HG03135 (cell line): ENCODE measurements around the gene MCTP1.
A peak's percentile ranks its signal among the peaks of the same experiment; 100 is the strongest.
"Not testable (repeated sequence)": the region's sequence is repeated elsewhere in the genome, so short reads cannot be mapped to it uniquely, and the experiment has no call there.

Source experiments
- ATAC-seq: cut with Tn5 transposase; IDR thresholded peaks from one replicate; pipeline ENCODE4 v1.9.1; 2021; ENCODE audit warnings: mild to moderate bottlenecking, moderate library complexity; ENCODE audit not compliant: unreplicated experiment

MCTP1 gene

DNA sequence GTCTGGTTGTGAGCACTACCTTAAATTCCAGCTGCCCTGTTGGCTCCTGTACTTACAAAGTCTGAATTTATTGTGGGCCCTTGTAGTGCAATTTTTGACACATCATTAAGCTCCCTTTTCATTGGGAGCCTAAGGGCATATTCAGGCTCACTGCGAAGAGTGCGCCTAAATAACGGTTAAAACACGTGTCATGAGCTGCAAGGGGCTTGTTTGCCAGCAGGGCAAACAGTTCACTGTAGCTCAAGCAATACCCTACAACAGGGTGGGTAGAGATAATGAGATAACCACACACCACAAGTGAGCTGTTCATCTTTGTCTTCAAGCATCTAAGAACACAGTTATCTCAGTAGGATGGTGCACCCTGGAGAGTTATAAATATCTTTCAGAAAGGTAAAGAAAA lies 452.2 kb downstream of the MCTP1 start:
- no peak for ATAC-seq

DNA sequence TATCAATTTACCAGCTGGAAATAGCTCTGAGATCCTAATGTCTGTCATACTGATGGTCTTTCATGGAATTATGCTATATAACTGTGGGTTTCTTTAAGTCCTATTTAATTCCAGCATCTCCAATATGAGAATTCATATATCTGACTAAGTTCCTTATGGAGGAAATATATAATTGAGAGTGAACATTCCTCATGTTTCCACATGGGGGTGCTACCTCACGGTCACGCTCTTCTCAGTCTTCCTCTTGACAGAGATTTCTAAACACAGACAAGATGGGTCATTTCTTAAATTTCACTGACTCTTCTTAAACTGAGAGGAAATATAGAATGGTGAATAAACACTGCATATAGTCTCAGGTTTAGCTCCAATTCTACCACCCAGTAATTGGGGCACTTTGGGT lies 454.4 kb downstream of the MCTP1 start:
- no peak for ATAC-seq

DNA sequence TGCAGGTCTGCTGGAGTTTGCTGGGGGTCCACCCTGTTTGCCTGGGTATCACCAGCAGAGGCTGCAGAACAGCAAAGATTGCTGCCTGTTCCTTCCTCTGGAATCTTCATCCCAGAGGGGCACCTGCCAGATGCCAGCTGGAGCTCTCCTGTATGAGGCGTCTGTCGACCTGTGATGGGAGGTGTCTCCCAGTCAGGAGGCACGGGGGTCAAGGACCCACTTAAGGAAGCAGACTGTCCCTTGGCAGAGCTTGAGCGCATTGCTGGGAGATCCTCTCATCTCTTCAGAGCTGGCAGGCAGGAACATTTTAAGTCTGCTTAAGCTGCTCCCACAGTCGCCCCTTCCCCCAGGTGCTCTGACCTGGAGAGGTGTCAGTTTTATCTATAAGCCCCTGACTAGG lies 456.7 kb downstream of the MCTP1 start:
- ATAC-seq: not testable (repeated sequence)

DNA sequence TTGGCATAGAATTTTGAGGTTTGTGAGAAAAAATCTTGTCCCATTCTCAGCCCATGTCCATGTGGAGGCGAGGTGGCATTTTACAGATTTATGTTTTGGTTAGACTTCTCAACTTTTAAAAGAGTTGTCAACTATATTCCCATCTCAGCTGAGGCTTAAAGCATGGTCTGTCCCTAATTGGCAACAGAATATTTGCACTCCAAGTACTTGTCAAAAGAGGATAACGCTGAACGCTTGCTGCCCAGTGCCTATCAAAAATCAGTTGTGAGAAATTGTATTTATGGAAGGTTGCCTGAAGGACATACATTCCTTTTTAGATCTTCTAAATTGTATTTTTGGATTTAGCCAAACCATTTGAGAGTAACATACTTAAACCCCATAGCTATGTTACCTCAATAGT lies 464.4 kb downstream of the MCTP1 start:
- no peak for ATAC-seq

DNA sequence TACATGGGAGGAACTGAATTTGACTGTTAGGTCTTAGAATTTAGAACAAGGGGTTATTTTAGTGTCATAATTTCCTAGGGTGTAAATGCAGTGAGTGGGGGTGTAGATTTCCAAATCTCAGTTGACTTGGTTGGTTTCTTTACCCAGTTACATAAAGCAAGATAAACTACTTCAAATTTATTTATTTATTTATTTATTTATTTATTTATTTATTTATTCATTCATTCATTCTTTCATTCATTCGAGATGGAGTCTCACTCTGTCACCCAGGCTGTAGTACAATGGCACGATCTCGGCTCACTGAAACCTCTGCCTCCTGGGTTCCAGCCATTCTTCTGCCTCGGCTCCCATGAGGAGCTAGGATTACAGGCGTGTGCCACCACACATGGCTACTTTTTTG lies 466.0 kb downstream of the MCTP1 start:
- ATAC-seq: no peak

DNA sequence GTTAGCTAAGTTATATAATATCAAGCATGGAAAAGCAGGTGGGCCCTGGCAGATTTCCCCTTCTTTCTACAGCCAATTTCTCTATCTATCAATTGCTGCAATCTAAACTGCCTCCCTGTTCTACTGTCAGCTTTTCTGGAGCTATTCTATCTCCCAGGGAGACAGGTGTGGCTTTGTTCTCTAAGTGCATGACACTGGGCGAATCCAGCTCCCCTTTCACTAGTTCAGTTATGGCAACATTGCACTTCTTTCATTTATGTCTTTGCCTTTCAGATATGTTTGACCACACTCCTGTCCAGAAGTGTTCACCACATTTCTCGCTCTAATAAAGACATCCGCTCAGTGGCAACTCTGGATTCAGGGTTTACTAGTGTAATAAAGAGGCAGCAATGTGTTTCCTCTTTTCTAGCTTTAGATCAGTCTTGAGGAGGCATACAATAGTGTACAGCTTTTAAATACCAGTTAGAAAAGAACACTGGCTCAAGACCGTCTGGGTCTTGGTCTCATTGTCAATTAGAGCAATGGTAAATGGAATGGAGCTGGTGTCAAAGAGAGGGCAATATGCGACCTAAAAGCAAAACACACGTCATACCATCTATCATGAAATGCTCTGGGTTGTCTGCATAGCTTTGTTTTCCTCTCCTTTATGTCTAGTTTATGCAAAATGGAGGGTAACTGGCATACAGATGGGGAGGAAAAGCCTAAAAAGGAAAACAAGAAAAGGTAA lies 469.4 kb downstream of the MCTP1 start:
- ATAC-seq: no peak

DNA sequence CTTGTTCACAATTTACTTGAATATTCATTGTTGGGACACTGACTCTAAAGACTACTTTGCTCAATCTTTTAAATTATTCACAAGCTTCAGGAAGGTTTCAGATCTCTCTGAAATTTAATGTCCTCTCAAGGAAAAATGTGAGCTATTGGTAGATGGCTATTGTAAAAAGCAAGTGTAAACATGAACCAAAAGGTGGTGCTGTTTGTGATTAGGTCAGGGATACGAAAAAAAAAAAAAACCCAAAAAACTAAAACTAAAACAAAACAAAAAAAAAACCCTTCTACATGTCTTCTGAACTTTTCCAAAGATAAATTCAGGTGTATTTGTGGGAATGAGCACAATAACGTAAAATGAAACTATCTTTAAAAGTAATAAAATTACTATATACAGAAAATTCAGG lies 472.7 kb downstream of the MCTP1 start:
- ATAC-seq: no peak

DNA sequence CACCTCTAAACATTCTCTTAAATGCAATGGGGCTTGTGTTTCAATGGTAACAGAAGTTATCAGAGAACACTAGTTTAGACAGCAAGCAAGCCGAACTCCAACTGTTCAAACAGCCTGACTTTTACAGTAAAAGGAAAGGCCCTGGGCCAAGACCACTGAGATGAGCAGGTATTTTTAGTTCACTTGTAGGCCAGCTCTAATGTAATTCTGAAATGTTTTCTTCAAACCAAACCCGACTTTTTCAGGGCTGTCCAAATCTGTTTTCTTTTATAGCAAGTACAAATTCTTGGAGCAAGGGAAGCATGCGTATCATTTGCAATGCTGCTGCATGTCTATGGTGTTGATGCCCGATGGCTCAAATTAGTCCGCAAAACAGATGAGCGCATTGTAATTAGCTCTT lies 473.6 kb downstream of the MCTP1 start:
- no peak for ATAC-seq

DNA sequence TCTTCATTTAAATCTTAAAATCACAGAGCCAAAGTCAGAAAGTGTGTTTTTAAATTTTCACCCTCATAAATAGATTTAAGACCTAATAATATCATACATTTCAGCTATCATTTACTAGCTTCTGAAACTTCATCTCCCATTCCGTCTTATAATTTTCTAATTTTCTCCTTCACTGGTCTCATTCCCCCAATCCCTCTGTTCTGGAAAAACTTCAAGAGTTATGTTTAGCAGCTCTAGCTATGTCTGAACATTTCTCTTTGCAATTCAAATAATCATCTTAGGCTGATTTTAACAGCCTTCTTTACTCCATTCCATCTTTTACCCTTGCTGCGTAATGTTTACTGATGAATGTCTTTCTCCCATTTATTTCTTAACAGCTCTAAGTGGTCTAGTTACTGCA lies 474.0 kb downstream of the MCTP1 start:
- ATAC-seq: no peak

DNA sequence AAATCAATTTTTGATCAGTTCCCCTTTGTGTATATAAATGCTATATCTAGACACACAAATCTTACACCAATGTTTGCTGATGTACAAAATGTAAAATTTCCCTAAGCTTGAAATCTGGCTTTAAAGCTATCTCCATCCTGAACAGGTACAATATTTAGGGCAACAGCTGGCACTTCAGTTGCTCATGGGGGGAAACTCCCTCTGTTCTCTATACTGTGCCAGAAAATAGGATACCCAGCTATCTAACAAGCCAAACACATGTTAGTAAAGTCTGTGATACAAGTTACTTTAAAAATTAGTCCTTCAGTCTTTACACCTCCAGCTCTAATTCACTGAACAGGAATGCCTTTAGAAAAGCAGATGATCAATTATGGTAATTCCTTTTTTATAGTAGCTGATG lies 474.6 kb downstream of the MCTP1 start:
- ATAC-seq: no peak

DNA sequence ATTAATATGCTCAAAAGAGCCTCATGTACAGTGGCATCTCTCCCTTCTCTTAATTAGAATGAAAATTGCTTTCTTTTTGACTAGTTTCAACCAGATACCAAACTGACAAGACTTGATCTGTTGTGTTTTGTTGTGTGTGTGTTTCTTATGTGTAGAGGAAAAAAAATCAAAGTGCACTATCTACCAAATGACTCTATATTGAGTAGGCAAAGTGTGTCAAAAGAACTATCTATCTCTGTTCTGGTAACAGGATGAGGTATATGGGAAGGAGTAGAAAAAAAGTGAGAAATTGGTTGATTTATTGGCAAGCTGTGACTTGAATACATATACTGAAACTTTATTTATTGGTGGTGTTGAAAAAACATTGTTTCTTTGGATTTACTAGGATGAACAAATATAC lies 476.4 kb downstream of the MCTP1 start:
- ATAC-seq: no peak

DNA sequence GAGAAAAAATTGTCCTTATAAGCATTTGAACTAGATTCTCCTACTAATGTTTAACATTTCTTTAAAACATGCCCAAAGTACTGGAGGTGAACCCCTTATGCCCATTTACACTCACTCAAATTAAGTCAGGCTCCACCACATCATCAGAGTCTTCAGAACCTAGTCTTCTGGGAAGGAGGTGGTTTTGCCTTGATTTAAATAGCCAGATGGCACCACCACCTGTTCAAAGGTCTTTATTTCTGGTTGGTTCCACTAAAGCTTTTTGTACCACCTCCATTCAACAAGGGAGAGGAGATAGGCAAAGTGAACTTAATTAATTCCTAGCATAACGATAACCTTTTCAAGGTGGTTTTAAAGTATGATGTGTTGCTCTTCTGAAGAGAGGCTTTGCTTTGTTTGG lies 476.9 kb downstream of the MCTP1 start:
- ATAC-seq: no peak

DNA sequence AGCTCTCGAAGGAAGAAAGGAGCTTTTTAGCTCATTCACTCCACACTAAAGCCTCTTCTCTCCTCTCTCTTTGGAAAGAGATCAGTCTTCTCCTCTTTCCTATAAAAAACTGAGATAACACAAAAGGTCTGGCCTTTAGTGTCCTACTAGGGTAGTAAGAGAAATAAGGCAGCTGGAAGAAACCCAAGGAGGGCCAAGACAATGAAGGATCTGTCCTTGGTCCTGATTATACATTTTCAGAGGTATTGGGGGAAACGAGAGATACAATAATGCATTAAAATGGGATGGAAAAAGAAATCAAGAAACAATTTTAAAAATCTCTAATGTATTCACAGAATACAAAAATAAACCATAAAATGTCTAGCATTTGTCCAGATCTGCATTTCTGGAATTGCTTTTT lies 482.4 kb downstream of the MCTP1 start:
- ATAC-seq: no peak

DNA sequence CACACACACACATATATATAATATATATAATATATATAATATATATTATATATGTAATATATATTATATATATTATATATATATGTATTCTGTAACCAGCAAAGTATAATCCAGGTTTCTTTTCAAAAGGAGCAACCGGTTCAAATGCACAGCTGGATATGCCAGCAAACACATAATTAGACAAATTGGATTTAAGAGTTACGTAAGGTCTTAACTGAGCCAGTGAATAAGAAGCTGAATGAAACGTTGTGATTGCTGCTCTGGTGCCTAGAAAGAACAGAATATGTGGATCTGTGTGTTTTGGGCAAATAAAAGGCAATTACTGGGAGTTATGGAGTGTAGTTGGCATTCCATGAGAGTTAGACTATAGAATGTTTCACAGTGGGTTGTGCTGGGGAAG lies 488.3 kb downstream of the MCTP1 start:
- no peak for ATAC-seq

DNA sequence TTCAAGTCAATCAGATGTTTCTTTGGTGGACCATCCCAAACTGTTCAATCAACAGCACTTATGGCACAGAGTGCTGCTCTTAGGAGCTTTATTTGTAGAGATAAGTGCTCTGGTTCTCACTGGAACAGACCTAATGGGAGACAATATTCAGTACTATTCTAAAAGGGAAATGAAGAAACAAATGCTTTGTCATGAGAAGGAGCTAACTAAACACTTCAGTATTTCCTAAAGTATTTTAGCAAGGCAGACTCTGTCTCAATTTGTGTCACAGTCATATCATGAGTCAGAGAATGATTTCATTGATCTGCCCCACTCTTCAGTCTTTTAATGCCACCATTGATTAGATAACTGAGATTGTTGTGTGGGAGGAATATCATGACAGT lies 491.1 kb downstream of the MCTP1 start:
- peak; percentile 33 for ATAC-seq

DNA sequence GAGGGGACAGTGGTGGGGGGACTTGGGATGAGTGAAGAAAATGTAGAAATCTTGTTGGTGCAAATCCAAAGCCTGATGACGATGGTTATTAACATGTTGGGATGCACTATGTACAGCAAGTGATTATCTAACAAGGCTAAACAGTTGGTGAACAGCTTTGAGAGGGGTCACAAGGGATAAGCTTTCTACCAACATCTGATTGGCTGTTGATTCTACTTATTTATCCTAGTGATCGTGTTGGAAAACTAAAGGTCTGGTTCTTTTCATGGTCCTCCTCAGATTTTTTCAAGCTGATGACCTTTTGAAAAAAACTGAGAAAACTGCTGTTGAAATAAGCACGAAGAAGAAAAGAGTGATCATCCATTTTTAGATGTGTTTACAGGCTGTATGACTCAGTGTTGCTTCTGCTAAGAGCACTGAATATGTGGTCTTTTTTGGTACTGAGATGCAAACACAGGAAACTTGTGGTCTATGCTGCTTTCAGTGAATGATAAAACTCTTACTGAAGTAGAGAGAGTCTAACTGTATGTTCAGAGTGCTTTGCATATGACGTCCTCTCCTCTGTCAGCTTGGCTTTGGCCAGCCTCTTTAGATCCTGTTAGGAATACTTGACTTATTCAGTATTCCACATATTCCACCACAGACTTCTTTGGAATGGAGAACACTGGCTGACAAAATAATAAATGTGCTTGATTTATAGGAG lies 491.6 kb downstream of the MCTP1 start:
- peak; percentile 100 for ATAC-seq

DNA sequence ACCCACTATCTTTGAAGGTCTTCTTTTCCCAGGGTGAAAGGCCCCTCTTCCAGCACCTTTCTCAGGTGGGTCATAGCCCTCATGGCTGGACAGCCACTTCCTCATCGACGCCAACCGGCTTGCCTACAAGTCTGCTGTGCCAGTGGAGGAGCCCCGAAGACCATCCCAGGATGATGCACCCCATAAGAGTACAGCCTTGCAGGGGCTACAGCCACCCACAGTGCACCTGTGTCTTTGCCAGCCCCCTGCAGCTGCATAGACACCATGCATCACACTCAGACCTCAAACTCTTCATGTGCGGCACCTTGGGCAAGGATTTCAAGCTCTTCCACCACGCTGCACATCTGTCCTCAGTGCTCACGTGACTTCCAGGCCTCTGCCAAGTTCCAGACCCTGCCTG lies 493.1 kb downstream of the MCTP1 start:
- ATAC-seq: no peak

DNA sequence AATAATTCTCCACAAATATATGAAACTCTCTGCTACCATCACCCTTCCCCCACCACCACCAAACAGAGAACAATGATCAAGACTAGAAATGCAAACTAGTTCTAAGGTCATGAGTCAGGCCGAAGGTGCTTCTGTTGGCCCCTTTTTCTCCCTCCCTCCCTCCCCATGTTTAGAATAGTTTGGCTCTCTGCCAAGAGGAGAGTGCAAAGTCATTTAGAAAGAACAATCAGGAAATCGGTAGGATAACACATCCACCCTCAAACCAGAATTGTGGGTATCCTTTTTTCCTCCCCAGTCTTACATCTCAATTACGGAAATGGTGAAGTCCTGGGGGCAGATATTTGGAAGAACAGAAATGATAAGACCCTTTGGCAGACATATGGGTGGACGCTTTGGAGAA lies 496.4 kb downstream of the MCTP1 start:
- ATAC-seq: no peak

DNA sequence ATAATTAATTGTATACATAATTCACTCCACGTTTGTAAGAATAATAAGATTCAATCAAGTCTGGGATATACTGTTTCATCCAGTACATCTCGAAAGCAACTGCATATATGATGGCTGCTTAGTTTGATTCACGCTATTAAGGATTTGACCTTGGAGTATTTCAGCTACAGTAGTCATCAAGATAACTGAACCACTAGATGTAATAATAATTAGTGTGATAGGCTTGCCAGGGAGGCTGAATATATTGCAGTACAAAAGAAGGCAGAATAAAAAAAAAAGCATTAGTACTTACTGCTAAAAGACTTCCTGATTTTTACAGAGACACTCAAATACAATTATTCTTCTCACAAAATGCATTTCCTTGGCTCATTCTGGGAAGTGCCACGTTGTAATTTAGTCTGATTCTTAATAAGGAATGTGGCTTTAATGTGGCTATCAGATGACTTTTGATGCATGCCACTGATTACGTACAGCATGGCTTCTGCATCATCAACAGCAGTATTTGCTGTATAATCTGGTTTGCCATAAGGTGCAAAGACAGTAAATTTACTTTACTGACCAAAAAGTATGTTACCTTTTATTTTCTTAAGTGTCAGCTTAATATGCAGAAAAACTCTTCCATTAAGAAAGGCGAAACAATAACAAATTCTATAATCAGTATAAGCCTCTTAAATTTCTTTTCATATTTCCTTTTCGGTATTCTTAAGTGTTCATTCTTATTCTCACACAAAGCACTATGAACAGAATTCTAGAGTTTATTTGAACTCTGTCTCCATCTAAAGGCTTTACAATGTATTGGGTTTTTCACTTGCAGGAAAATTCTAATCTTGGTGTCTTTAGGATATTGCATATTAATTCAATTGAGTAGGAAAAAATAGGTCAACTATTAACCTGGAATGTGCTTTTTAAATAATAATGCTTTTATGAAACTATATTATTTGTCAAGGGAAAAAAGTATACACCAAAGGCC lies 500.1 kb downstream of the MCTP1 start:
- no peak for ATAC-seq

DNA sequence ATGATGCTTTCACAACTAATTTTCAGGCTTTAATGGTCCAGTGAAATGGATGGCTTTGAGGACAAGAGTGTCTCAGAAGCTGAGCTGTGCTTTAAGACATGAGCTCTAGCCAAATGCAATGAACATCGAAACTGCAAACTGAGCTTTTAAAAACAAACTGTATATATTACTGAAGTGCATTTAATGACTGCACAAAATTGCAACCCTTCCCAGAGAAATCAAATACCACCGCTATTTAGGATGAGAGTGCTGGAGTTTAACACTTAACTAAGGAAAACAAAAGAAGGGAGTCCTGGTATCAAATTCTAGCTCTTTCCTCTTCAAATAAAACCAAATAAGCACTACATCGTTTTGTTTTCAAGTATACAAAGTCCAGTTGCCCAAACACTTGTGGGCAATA lies 502.5 kb downstream of the MCTP1 start:
- no peak for ATAC-seq

DNA sequence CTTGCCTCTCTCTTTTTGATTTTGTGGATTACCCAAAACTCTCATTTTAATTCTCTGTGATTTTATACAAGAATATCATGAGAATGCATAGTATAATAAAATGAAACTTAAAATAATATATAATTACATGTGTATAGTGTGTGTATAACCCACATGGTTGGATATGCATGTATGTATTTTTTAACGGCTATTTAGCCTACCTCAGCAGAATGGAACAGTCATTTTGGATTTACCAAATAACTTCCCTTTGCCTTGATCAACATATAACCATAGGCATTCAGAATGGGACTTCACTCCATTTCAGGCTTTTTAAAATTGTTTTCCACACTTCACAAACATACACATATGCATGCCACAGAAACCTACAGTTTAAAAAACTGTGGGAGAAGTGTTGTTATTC lies 505.2 kb downstream of the MCTP1 start:
- no peak for ATAC-seq

DNA sequence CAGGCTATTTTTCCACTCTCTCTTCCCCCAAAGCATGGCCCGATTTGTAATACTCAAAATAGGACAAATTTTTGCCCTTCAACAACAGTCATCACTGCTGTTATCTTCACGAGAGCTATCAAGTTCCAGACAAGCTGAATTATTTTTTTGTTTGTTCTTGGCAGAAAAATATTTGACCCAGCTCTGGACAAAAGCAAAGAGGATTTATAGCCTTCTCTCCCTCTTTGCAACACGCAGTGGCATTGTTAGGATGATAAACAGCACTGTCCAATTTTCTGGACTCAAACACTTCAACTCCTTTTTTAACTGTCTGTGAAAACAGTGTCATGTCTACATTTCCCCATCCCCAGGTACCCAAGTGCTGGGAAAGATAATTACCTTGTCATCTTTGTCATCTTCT lies 506.2 kb downstream of the MCTP1 start:
- no peak for ATAC-seq
